Measurements from ENCODE around the gene ABCA2. TPM values are rescaled to one million over a fixed set of nuclear protein-coding genes. Genes with fewer than 3 reads are reported as not detected.

ABCA2 gene
- total RNA-seq, 1 experiment from 2014 or later: 114 TPM

DNA sequence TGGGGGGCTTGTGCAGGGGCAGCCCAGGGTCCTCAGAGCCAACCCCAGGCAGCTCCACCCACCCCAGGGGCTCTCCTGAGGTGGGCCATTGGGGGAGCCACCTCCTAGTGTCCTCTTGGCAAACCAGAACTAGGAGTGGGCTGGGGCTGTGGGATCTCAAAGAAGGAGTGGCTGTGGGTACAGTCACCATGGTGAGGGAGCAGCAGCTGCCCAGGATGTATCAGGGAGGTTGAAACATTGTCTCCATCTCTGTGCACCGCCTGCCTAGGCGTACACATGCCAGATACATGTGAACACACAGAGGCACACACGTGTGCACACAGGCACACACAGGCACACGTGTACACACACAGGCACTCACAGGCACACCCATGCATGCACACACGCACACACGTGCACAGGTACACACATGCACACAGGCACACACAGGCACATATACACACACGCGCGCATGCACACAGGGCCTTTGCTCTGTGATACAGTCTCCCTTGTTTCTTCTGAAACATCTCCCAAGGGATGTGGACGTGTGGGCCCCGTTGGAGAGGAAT lies 65.3 kb downstream of the ABCA2 start:
- CTCF ChIA-PET: interaction anchor here (1.6 kb wide), 1 partner anchor 15 kb away, joined by 3 read pairs; no protein-coding TSS in a partner anchor

DNA sequence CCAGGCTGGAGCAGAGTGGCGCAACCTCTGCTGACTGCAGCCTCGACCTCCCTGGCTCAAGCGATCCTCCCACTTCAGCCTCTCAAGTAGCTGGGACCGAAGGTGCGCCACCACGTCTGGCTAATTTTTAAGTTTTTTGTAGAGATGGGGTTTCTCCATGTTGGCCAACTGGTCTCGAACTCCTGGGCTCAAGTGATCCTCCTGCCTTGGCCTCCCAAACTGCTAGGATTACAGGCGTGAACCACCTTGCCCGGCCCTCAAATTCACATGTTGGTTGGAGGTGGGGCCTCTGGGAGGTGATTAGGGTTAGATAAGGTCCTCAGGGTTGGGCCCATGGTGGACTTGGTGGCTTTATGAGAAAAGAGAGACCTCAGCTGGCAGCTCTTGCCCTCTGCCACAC lies 65.9 kb downstream of the ABCA2 start:
- intact Hi-C loops (cut with micrococcal nuclease): no loop called here
- Histone ChIP-seq H3K9ac (ENCODE audit: low read length) (no peak overlapping the region), H3K4me3 (replicated peaks in 1 of 2; ENCODE audit: low read depth in 1 of 2, low read length in 2 of 2) (no peak overlapping the region), H3K4me2 (ENCODE audit: low read length) (no peak overlapping the region), H3K9me2 (ENCODE audit: insufficient read depth) (no peaks in the 10 kb centered on the region), H3K4me1 (ENCODE audit: control insufficient read depth in 1 of 2, insufficient read depth in 2 of 2, low read length in 2 of 2) (peaks cover 11 to 28% of the 10 kb centered on the region in 2 experiments), H4K20me1 (ENCODE audit: insufficient read depth) (no peaks in the 10 kb centered on the region), H2AFZ (ENCODE audit: low read depth, low read length, poor library complexity, severe bottlenecking) (no peak overlapping the region), H3K9me3 (ENCODE audit: control insufficient read depth in 1 of 2, insufficient read depth in 1 of 2, low read depth in 1 of 2, low read length in 2 of 2) (no peaks in the 10 kb centered on the region), H3K79me2 (ENCODE audit: insufficient read depth, low read length) (no peaks in the 10 kb centered on the region), H3K36me3 (ENCODE audit: control insufficient read depth in 1 of 2, insufficient read depth in 2 of 2, low read length in 2 of 2) (no peaks in the 10 kb centered on the region), H3K27me3 (ENCODE audit: insufficient read depth, low read length) (no peaks in the 10 kb centered on the region), H3K27ac (ENCODE audit: low read depth, low read length) (no peak overlapping the region)
- ATAC-seq: no peak
- ChIA-PET POLR2A (no interaction called here), RAD21 (ENCODE audit: low non-redundant PET in 1 of 2, low total read pairs in 2 of 2, uncharacterized antibody in 2 of 2, unreplicated experiment in 2 of 2) (no interaction called here), CTCF (interaction anchor here (1.6 kb wide), 1 partner anchor 14 kb away, joined by 3 read pairs; no protein-coding TSS in a partner anchor)
- TF ChIP-seq YY1 (IDR thresholded peaks at IDR 0.05; ENCODE audit: extremely low read depth, insufficient replicate concordance, low read depth, low read length): no peak
- TF ChIP-seq, protein P1, sequence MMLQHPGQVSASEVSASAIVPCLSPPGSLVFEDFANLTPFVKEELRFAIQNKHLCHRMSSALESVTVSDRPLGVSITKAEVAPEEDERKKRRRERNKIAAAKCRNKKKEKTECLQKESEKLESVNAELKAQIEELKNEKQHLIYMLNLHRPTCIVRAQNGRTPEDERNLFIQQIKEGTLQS (IDR thresholded peaks at IDR 0.05): no peak
- TF ChIP-seq EGR1 (IDR thresholded peaks at IDR 0.05; ENCODE audit: low read depth): no peak
- no peak for TF ChIP-seq FOSL1 (IDR thresholded peaks at IDR 0.05; ENCODE audit: low read depth)
- no peak for TF ChIP-seq ZFX (IDR thresholded peaks at IDR 0.05)
- TF ChIP-seq TCF7L2 (IDR thresholded peaks at IDR 0.05; ENCODE audit: borderline replicate concordance, extremely low read depth, insufficient read depth, insufficient read length): no peak
- no peak for TF ChIP-seq ZNF274 (IDR thresholded peaks at IDR 0.05; ENCODE audit: low read depth, low read length)
- TF ChIP-seq, protein P2, sequence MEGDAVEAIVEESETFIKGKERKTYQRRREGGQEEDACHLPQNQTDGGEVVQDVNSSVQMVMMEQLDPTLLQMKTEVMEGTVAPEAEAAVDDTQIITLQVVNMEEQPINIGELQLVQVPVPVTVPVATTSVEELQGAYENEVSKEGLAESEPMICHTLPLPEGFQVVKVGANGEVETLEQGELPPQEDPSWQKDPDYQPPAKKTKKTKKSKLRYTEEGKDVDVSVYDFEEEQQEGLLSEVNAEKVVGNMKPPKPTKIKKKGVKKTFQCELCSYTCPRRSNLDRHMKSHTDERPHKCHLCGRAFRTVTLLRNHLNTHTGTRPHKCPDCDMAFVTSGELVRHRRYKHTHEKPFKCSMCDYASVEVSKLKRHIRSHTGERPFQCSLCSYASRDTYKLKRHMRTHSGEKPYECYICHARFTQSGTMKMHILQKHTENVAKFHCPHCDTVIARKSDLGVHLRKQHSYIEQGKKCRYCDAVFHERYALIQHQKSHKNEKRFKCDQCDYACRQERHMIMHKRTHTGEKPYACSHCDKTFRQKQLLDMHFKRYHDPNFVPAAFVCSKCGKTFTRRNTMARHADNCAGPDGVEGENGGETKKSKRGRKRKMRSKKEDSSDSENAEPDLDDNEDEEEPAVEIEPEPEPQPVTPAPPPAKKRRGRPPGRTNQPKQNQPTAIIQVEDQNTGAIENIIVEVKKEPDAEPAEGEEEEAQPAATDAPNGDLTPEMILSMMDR (IDR thresholded peaks at IDR 0.05 in 2 of 3, conservative IDR thresholded peaks at IDR 0.05 in 1 of 3; ENCODE audit: borderline replicate concordance in 1 of 3, insufficient read depth in 1 of 3, low read depth in 2 of 3, low read length in 2 of 3): no peak
- TF ChIP-seq SIN3A (IDR thresholded peaks at IDR 0.05; ENCODE audit: low read depth): no peak
- no peak for TF ChIP-seq CBX3 (IDR thresholded peaks at IDR 0.05; ENCODE audit: low read depth)
- TF ChIP-seq EZH2 (IDR thresholded peaks at IDR 0.05): no peak
- no peak for DNase-seq (ENCODE audit: low read depth, low spot score)
- BruUV-seq (replicated peaks): no TSS peak

More for the DNA sequence above, 65.3 kb downstream of the ABCA2 start:
- no peaks in the 10 kb centered on the region for H3K9me3 ChIP-seq (ENCODE audit: control insufficient read depth in 1 of 2, insufficient read depth in 1 of 2, low read depth in 1 of 2, low read length in 2 of 2)
- no peaks in the 10 kb centered on the region for H3K9me2 ChIP-seq (ENCODE audit: insufficient read depth)
- H4K20me1 ChIP-seq (ENCODE audit: insufficient read depth): no peaks in the 10 kb centered on the region
- ATAC-seq (no peak), DNase-seq (ENCODE audit: low read depth, low spot score) (no peak)
- H3K27ac ChIP-seq (ENCODE audit: low read depth, low read length): no peak overlapping the region
- H3K36me3 ChIP-seq (ENCODE audit: control insufficient read depth in 1 of 2, insufficient read depth in 2 of 2, low read length in 2 of 2): no peaks in the 10 kb centered on the region
- intact Hi-C loops (cut with micrococcal nuclease): no loop called here
- TF ChIP-seq CEBPB (IDR thresholded peaks at IDR 0.05; ENCODE audit: low read depth): no peak
- TF ChIP-seq SP1 (IDR thresholded peaks at IDR 0.05; ENCODE audit: low read depth): no peak
- TF ChIP-seq TCF7L2 (IDR thresholded peaks at IDR 0.05; ENCODE audit: borderline replicate concordance, extremely low read depth, insufficient read depth, insufficient read length): no peak
- TF ChIP-seq, protein P2 (IDR thresholded peaks at IDR 0.05 in 2 of 3, conservative IDR thresholded peaks at IDR 0.05 in 1 of 3; ENCODE audit: borderline replicate concordance in 1 of 3, insufficient read depth in 1 of 3, low read depth in 2 of 3, low read length in 2 of 3): no peak
- no peak overlapping the region for H3K4me3 ChIP-seq (replicated peaks in 1 of 2; ENCODE audit: low read depth in 1 of 2, low read length in 2 of 2)
- no peak overlapping the region for H2AFZ ChIP-seq (ENCODE audit: low read depth, low read length, poor library complexity, severe bottlenecking)
- H3K27me3 ChIP-seq (ENCODE audit: insufficient read depth, low read length): no peaks in the 10 kb centered on the region
- H3K4me2 ChIP-seq (ENCODE audit: low read length): no peak overlapping the region
- RAD21 ChIA-PET (ENCODE audit: low non-redundant PET in 1 of 2, low total read pairs in 2 of 2, uncharacterized antibody in 2 of 2, unreplicated experiment in 2 of 2): no interaction called here
- no peak overlapping the region for H3K9ac ChIP-seq (ENCODE audit: low read length)
- no peaks in the 10 kb centered on the region for H3K79me2 ChIP-seq (ENCODE audit: insufficient read depth, low read length)
- POLR2A ChIA-PET: no interaction called here
- no TSS peak for BruUV-seq (replicated peaks)
- peaks cover 11 to 28% of the 10 kb centered on the region in 2 experiments for H3K4me1 ChIP-seq (ENCODE audit: control insufficient read depth in 1 of 2, insufficient read depth in 2 of 2, low read length in 2 of 2)

All from HCT116 (cell line).